Endothelial cell of umbilical vein (primary cell): ENCODE data around the gene HYOU1.

ENCODE experiments used
- CTCF ChIP-seq, 2 donors: IDR thresholded peaks; 1 replicate in 1 of 2; 2 replicates in 1 of 2; pipeline ENCODE4 v1.5.1; 2011; ENCODE audit warnings: low read length in 2 of 2, mild to moderate bottlenecking in 2 of 2, moderate library complexity in 2 of 2, control low read depth in 1 of 2, inconsistent platforms in 1 of 2, low read depth in 1 of 2; ENCODE audit not compliant: insufficient read depth in 1 of 2; ENCODE audit errors: extremely low read depth in 1 of 2
- EZH2 ChIP-seq: IDR thresholded peaks from 2 replicates; pipeline ENCODE4 v1.6.1; 2012; ENCODE audit warnings: borderline replicate concordance, low read depth, mild to moderate bottlenecking, moderate library complexity, low read length, inconsistent platforms; ENCODE audit not compliant: severe bottlenecking
- MAX ChIP-seq: IDR thresholded peaks from 2 replicates; pipeline ENCODE4 v1.6.1; 2011; ENCODE audit not compliant: insufficient read depth, insufficient read length

GRCh38 chr11:119011476-119012053 lies 45.4 kb downstream of the HYOU1 start:
- no peak for TF ChIP-seq CTCF (IDR thresholded peaks at IDR 0.05; ENCODE audit: extremely low read depth in 1 of 2, insufficient read depth in 1 of 2, low read depth in 1 of 2, low read length in 2 of 2)
- TF ChIP-seq MAX = no peak
- no peak for TF ChIP-seq EZH2
